ENCODE measurements around the gene PPARA.

Gene PPARA

GRCh38 chr22:46230262-46230901 lies 80.1 kb downstream of the PPARA start:
- Mint-ChIP-seq H3K27ac (no peak overlapping the region), H3K4me3 (no peak overlapping the region), H3K4me1 (peaks cover 5% of the 10 kb centered on the region in 2 donors), H3K9me3 (peaks cover 0 to 2% of the 10 kb centered on the region in 2 donors), H3K36me3 (peaks cover 17% of the 10 kb centered on the region in 2 donors), H3K27me3 (no peaks in the 10 kb centered on the region)
- ATAC-seq (replicated peaks), result no peak
- DNase-seq, result no peak

- Mint-ChIP-seq H3K27ac (no peak overlapping the region), H3K9me3 (no peaks in the 10 kb centered on the region), H3K4me3 (no peak overlapping the region), H3K36me3 (peaks cover 9 to 18% of the 10 kb centered on the region in 2 donors), H3K4me1 (peaks cover 3 to 5% of the 10 kb centered on the region in 2 donors), H3K27me3 (no peaks in the 10 kb centered on the region)
- ATAC-seq (replicated peaks) (peak; percentile 87 to 88), DNase-seq (no peak)
These were observed 82.9 kb downstream of the PPARA start for GRCh38 chr22:46233231-46233630.

DNA sequence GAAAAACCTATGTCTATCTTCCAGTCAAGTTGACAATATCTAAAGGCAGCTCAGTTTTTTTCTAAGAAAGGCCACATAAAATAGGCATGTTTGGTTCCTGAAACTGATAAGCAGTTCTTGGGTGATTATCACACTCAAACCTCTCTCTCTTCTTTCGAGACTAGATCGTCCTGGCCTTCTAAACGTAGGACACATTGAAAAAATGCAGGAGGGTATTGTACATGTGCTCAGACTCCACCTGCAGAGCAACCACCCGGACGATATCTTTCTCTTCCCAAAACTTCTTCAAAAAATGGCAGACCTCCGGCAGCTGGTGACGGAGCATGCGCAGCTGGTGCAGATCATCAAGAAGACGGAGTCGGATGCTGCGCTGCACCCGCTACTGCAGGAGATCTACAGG lies 84.6 kb downstream of the PPARA start:
- no peak overlapping the region for H3K4me3 Mint-ChIP-seq
- H3K27me3 Mint-ChIP-seq, result no peaks in the 10 kb centered on the region
- peaks cover 8 to 18% of the 10 kb centered on the region in 2 donors for H3K4me1 Mint-ChIP-seq
- DNase-seq (no peak), ATAC-seq (replicated peaks) (no peak)
- no peak overlapping the region for H3K27ac Mint-ChIP-seq
- H3K9me3 Mint-ChIP-seq, result no peaks in the 10 kb centered on the region
- H3K36me3 Mint-ChIP-seq, result peaks cover 11 to 21% of the 10 kb centered on the region in 2 donors

- Mint-ChIP-seq H3K36me3 (peaks cover 7 to 15% of the 10 kb centered on the region in 2 donors), H3K27ac (no peak overlapping the region), H3K4me3 (no peak overlapping the region), H3K4me1 (peaks cover 14 to 28% of the 10 kb centered on the region in 2 donors), H3K27me3 (no peaks in the 10 kb centered on the region), H3K9me3 (no peaks in the 10 kb centered on the region)
- DNase-seq, result no peak
- ATAC-seq (replicated peaks), result no peak
These were observed 87.3 kb downstream of the PPARA start for GRCh38 chr22:46237453-46238124.

DNA sequence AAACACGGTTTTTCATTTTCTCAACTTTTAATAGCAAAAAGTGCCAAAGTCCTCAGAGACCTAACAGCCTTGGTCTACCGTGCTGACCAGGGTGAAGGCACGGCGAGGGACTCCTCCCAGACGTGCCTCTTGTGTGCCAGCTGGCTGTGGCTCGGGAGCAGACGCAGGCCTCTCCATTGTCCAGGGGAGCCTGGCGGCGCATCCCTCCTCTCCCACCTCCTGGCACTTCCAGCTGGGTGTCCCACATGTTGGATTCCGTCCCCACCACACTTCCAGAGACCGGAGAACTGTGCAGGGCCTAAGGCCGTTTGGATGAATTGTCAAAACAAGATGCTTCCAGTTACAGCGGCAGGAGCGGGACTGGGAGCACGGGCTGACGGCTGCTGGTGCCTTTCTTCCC lies 88.2 kb downstream of the PPARA start:
- Mint-ChIP-seq H3K36me3 (peaks cover 7 to 23% of the 10 kb centered on the region in 2 donors), H3K27ac (peak overlapping the region; percentile 47), H3K4me1 (peaks cover 11 to 22% of the 10 kb centered on the region in 2 donors), H3K27me3 (no peaks in the 10 kb centered on the region), H3K4me3 (no peak overlapping the region), H3K9me3 (no peaks in the 10 kb centered on the region)
- ATAC-seq (replicated peaks) (no peak), DNase-seq (no peak)

- ATAC-seq (replicated peaks), result peak; percentile 50 to 68
- Mint-ChIP-seq H3K36me3 (peaks cover 13 to 29% of the 10 kb centered on the region in 2 donors), H3K9me3 (no peaks in the 10 kb centered on the region), H3K27me3 (no peaks in the 10 kb centered on the region), H3K4me1 (peaks cover 14 to 22% of the 10 kb centered on the region in 2 donors), H3K4me3 (no peak overlapping the region), H3K27ac (peak overlapping the region; percentile 80)
- no peak for DNase-seq
These were observed 89.1 kb downstream of the PPARA start for GRCh38 chr22:46239261-46240048.

DNA sequence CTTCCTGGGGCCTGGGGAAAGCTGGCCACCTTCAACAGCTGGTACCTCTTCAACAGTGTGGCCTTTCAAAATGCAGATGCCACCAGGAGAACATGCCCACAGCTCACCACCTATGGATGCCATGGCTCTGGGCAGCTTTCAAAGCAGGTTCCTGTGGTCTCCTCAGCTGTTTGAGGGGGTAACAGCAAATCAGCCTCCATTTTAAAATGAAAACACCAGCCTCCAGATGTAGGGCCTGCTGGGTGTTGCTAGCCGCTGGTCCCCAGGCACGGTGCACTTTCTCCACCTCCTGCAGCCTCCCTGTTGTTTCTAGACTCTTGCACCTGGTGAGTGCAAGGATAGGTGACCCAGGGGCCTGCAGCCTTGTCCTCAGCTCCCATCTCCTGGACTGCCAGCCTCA lies 89.7 kb downstream of the PPARA start:
- H3K9me3 Mint-ChIP-seq, result no peaks in the 10 kb centered on the region
- H3K27me3 Mint-ChIP-seq, result no peaks in the 10 kb centered on the region
- peaks cover 14 to 22% of the 10 kb centered on the region in 2 donors for H3K4me1 Mint-ChIP-seq
- H3K27ac Mint-ChIP-seq, result peak overlapping the region; percentile 80
- DNase-seq, result no peak
- peaks cover 15 to 28% of the 10 kb centered on the region in 2 donors for H3K36me3 Mint-ChIP-seq
- no peak overlapping the region for H3K4me3 Mint-ChIP-seq
- peak; percentile 7 to 8 for ATAC-seq (replicated peaks)

GRCh38 chr22:46240506-46240905 lies 90.2 kb downstream of the PPARA start:
- Mint-ChIP-seq H3K27me3 (no peaks in the 10 kb centered on the region), H3K36me3 (peaks cover 14 to 29% of the 10 kb centered on the region in 2 donors), H3K27ac (no peak overlapping the region), H3K4me1 (peaks cover 14 to 22% of the 10 kb centered on the region in 2 donors), H3K4me3 (no peak overlapping the region), H3K9me3 (no peaks in the 10 kb centered on the region)
- no peak for DNase-seq
- ATAC-seq (replicated peaks), result no peak

GRCh38 chr22:46240907-46241306 lies 90.6 kb downstream of the PPARA start:
- ATAC-seq (replicated peaks), result no peak
- H3K4me1 Mint-ChIP-seq, result peaks cover 14 to 22% of the 10 kb centered on the region in 2 donors
- no peak for DNase-seq
- H3K36me3 Mint-ChIP-seq, result peaks cover 14 to 32% of the 10 kb centered on the region in 2 donors
- H3K27me3 Mint-ChIP-seq, result no peaks in the 10 kb centered on the region
- H3K4me3 Mint-ChIP-seq, result no peak overlapping the region
- H3K9me3 Mint-ChIP-seq, result no peaks in the 10 kb centered on the region
- H3K27ac Mint-ChIP-seq, result no peak overlapping the region

GRCh38 chr22:46241396-46242007 lies 91.2 kb downstream of the PPARA start:
- Mint-ChIP-seq H3K9me3 (no peaks in the 10 kb centered on the region), H3K27me3 (no peaks in the 10 kb centered on the region), H3K4me3 (no peak overlapping the region), H3K36me3 (peaks cover 14 to 33% of the 10 kb centered on the region in 2 donors), H3K4me1 (peaks cover 16 to 28% of the 10 kb centered on the region in 2 donors), H3K27ac (no peak overlapping the region)
- DNase-seq (no peak), ATAC-seq (replicated peaks) (no peak)

- Mint-ChIP-seq H3K36me3 (peaks cover 14 to 33% of the 10 kb centered on the region in 2 donors), H3K27me3 (no peaks in the 10 kb centered on the region), H3K27ac (no peak overlapping the region), H3K4me3 (no peak overlapping the region), H3K4me1 (peaks cover 16 to 28% of the 10 kb centered on the region in 2 donors), H3K9me3 (no peaks in the 10 kb centered on the region)
- ATAC-seq (replicated peaks) (no peak), DNase-seq (no peak)
These were observed 91.8 kb downstream of the PPARA start for GRCh38 chr22:46242076-46242475.

DNA sequence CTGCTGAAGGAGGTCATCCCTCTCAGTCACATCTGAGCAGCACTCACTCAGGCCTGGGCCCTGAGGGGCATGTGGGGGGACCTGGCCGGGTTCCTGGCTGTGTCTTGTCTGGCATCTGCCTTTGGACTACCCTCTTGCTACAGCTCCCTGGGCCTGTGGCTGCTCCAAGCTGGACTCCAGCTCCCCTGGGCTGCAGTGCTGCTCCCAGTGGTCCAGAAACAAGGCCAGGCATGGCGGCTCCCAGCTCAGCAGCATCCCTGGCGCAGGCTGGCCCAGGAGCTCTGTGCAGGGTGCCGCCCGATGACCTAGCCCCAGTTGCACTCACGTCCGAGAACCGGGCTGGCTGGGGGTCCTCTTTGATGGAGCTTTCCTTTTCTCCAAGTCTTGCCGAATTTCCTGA lies 94.4 kb downstream of the PPARA start:
- Mint-ChIP-seq H3K27ac (no peak overlapping the region), H3K4me3 (no peak overlapping the region), H3K4me1 (peaks cover 19 to 30% of the 10 kb centered on the region in 2 donors), H3K36me3 (peaks cover 11 to 31% of the 10 kb centered on the region in 2 donors), H3K9me3 (no peaks in the 10 kb centered on the region), H3K27me3 (no peaks in the 10 kb centered on the region)
- DNase-seq, result no peak
- ATAC-seq (replicated peaks), result no peak

- H3K27ac Mint-ChIP-seq, result peak overlapping the region; percentile 42
- H3K9me3 Mint-ChIP-seq, result no peaks in the 10 kb centered on the region
- H3K36me3 Mint-ChIP-seq, result peaks cover 11 to 31% of the 10 kb centered on the region in 2 donors
- H3K4me3 Mint-ChIP-seq, result no peak overlapping the region
- H3K4me1 Mint-ChIP-seq, result peaks cover 13 to 22% of the 10 kb centered on the region in 2 donors
- DNase-seq (no peak), ATAC-seq (replicated peaks) (no peak)
- H3K27me3 Mint-ChIP-seq, result no peaks in the 10 kb centered on the region
These were observed 95.2 kb downstream of the PPARA start for GRCh38 chr22:46245511-46245910.

DNA sequence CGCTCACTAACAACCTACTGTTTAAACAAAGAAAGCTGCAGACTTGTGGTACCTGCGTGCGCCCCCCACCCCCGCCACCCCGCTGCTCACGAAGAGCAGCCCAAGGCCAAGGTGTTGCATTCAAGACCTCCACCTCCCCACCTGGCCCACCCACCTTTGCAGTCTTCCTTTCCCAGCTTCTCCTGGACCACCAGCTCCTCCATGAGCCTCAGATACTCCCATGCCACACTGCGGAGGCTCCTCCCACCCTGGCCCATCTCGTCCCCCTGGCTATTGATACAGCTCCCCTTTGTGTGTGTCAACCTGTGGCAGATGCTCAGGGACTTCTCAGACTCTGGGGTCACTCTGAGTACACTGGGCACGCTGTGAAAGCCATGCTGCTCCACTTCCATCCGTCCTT lies 95.9 kb downstream of the PPARA start:
- H3K27me3 Mint-ChIP-seq, result no peaks in the 10 kb centered on the region
- no peak overlapping the region for H3K27ac Mint-ChIP-seq
- H3K9me3 Mint-ChIP-seq, result no peaks in the 10 kb centered on the region
- no peak for DNase-seq
- peaks cover 11 to 31% of the 10 kb centered on the region in 2 donors for H3K36me3 Mint-ChIP-seq
- H3K4me1 Mint-ChIP-seq, result peaks cover 14 to 22% of the 10 kb centered on the region in 2 donors
- H3K4me3 Mint-ChIP-seq, result no peak overlapping the region
- ATAC-seq (replicated peaks), result no peak

Data from stimulated activated naive B cell treated with anti-CD40 and anti-IgM and Interleukin-4, amounts not matched to agents 10 μg/mL and 1 μg/mL and 100 μg/mL, for 72 hours (primary cell).